ENCODE results near the gene NDUFB7.

DNA sequence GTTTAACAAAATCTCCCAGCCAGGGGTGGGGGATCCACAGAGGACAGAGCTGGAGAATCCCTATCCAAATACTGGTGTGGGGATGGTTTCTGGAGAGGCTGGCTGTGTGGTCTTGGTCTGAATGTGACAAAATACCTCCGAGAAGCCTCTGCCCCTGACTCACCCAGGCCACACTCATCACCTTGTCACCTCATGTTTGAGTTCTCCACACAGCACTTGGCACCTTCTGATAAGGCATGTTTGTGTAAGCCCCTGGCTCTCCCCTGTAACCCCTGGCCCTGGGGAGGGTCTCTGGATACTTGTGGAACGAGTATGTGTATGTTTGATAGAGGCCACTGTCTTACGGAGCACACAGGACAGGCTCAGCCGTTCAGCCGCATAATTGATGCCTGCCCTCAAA is 27.8 kb downstream of the NDUFB7 start:
- TF ChIP-seq POLR2A (IDR thresholded peaks at IDR 0.05) (no peak), POLR2AphosphoS5 (IDR thresholded peaks at IDR 0.05) (no peak)
- TF ChIP-seq, protein P1, sequence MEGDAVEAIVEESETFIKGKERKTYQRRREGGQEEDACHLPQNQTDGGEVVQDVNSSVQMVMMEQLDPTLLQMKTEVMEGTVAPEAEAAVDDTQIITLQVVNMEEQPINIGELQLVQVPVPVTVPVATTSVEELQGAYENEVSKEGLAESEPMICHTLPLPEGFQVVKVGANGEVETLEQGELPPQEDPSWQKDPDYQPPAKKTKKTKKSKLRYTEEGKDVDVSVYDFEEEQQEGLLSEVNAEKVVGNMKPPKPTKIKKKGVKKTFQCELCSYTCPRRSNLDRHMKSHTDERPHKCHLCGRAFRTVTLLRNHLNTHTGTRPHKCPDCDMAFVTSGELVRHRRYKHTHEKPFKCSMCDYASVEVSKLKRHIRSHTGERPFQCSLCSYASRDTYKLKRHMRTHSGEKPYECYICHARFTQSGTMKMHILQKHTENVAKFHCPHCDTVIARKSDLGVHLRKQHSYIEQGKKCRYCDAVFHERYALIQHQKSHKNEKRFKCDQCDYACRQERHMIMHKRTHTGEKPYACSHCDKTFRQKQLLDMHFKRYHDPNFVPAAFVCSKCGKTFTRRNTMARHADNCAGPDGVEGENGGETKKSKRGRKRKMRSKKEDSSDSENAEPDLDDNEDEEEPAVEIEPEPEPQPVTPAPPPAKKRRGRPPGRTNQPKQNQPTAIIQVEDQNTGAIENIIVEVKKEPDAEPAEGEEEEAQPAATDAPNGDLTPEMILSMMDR (IDR thresholded peaks at IDR 0.05): no peak
